ENCODE results near the gene EBNA1BP2.

GRCh38 chr1:43199093-43199726 lies 27.1 kb upstream of the EBNA1BP2 start:
- TF ChIP-seq CTCF (IDR thresholded peaks at IDR 0.05), result no peak
- no peak for TF ChIP-seq POLR2A (IDR thresholded peaks at IDR 0.05)

All from uterus (tissue), 2 donors.